Right atrium auricular region (tissue), 2 donors: Measurements from ENCODE around the gene EMP3. TPM values are rescaled to one million over a fixed set of nuclear protein-coding genes. Genes with fewer than 3 reads are reported as not detected.
"Not testable (repeated sequence)": the region's sequence is repeated elsewhere in the genome, so short reads cannot be mapped to it uniquely, and the experiment has no call there.

Experiments
- DNase-seq: peaks from one replicate; pipeline ENCODE4 v3.0.0-alpha.2; 2019; ENCODE audit warnings: low spot score
- H3K27ac ChIP-seq, 2 donors: fragments of 200-600 bp; sonication (generic); 1 replicate in 1 of 2; 2 replicates in 1 of 2; pipeline ENCODE4 v1.5.1; 2016 to 2019
- H3K27me3 ChIP-seq, 2 donors: fragments of 200-600 bp; sonication (generic); one replicate each; pipeline versions ENCODE4 v1.5.1 to v1.6.0; 2017 to 2019
- H3K36me3 ChIP-seq: fragments of 200-600 bp; sonication (generic); one replicate; pipeline ENCODE4 v1.5.1; 2016
- H3K4me1 ChIP-seq, 2 donors: fragments of 200-600 bp; sonication (generic); one replicate each; pipeline versions ENCODE4 v1.5.1 to v1.6.0; 2017 to 2019
- H3K4me3 ChIP-seq, 2 donors: fragments of 200-600 bp; sonication (generic); 1 replicate in 1 of 2; 2 replicates in 1 of 2; pipeline ENCODE4 v1.5.1; 2017 to 2019; ENCODE audit warnings: mild to moderate bottlenecking in 1 of 2, moderate library complexity in 1 of 2
- H3K9me3 ChIP-seq, 2 donors: fragments of 200-600 bp; sonication (generic); one replicate each; pipeline ENCODE4 v1.5.1; 2019
- total RNA-seq, 2 donors: library from RNA; depleted of rRNA; stranded (reverse); fragments of >200 nt; gene quantifications; one replicate each; pipeline ENCODE4 v1.1.0, GENCODE V29; 2016
- TF ChIP-seq, protein P1 (sequence below), 2 donors: fragments of 200-600 bp; sonication (generic); IDR thresholded peaks; one replicate each; pipeline ENCODE4 v1.5.1; 2019; ENCODE audit warnings: antibody characterized with exemption in 2 of 2

Gene EMP3
- total RNA-seq, 2 donors from 2014 or later = 16.9 to 95.9 TPM

DNA sequence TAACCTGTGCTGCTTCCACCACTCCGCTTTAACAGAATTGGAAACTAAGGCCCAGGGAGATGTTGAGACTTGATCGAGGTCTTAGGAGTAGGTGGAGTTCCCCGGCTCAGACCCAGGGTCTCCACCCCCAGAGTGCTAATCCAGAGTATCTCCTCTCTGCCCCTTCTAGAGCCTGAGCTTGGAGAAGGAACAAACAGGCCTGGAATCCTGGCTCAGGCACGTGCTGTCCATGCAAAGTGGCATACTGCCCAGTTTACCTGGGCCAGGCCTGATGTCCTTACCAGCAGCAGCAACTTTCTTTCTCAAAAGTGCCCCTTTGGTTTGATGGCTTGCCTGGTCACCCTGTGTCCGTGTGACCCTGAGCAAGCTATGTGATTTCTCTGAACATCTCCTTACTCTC, 42.5 kb downstream of the EMP3 start:
- no peaks in the 10 kb centered on the region for H3K27me3 ChIP-seq
- H3K36me3 ChIP-seq = no peaks in the 10 kb centered on the region
- H3K27ac ChIP-seq = no peak overlapping the region
- TF ChIP-seq, protein P1, sequence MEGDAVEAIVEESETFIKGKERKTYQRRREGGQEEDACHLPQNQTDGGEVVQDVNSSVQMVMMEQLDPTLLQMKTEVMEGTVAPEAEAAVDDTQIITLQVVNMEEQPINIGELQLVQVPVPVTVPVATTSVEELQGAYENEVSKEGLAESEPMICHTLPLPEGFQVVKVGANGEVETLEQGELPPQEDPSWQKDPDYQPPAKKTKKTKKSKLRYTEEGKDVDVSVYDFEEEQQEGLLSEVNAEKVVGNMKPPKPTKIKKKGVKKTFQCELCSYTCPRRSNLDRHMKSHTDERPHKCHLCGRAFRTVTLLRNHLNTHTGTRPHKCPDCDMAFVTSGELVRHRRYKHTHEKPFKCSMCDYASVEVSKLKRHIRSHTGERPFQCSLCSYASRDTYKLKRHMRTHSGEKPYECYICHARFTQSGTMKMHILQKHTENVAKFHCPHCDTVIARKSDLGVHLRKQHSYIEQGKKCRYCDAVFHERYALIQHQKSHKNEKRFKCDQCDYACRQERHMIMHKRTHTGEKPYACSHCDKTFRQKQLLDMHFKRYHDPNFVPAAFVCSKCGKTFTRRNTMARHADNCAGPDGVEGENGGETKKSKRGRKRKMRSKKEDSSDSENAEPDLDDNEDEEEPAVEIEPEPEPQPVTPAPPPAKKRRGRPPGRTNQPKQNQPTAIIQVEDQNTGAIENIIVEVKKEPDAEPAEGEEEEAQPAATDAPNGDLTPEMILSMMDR (IDR thresholded peaks at IDR 0.05) = no peak
- no peaks in the 10 kb centered on the region for H3K9me3 ChIP-seq
- DNase-seq = no peak
- H3K4me3 ChIP-seq = no peak overlapping the region
- H3K4me1 ChIP-seq = peaks cover 0 to 6% of the 10 kb centered on the region in 2 donors

DNA sequence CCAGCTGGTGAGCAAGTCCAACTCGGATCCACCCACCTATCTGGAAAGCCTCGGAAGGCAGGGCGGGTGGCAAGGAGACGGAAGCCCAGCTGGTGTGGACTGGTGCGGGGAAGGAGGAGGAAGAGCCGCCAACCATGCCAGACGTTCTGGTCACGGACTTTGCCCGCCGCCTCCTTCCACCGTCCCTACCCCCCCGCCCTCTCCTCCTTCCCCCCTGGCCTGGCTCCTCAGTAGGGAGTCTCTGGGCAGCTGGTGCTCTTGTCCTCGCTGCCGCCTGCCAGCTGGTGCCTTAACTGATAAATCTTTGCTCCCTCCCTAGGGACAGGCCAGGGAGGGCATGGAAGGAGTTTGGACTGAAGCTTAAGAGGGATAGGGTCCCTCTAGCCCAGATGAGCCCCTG, 43.6 kb downstream of the EMP3 start:
- H3K4me3 ChIP-seq = no peak overlapping the region
- no peaks in the 10 kb centered on the region for H3K27me3 ChIP-seq
- H3K27ac ChIP-seq = no peak overlapping the region
- H3K9me3 ChIP-seq = no peaks in the 10 kb centered on the region
- no peaks in the 10 kb centered on the region for H3K36me3 ChIP-seq
- peaks cover 0 to 6% of the 10 kb centered on the region in 2 donors for H3K4me1 ChIP-seq
- DNase-seq = no peak
- TF ChIP-seq, protein P1 (IDR thresholded peaks at IDR 0.05) = no peak

DNA sequence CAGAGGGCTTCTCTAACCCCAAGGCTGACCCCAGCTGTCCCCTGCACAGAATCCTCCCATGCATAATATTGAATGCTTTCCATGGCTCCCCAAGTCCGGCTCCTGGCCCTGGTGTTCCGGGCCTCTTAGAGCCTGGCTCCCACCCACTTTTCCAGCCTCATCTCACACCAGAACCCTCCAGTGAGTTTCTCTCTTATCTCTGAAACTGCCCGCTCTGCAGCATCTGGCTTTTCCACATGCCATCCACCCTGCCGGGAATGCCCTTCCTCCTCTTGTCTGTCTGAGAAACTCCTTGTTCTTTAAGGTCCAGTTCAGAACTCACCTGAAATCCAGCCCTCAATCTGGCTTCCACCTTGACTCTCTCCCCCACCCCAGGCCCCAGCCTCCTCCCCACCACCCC, 45.6 kb downstream of the EMP3 start:
- Histone ChIP-seq H3K4me3 (no peak overlapping the region), H3K4me1 (no peaks in the 10 kb centered on the region), H3K9me3 (no peaks in the 10 kb centered on the region), H3K27me3 (no peaks in the 10 kb centered on the region), H3K27ac (no peak overlapping the region), H3K36me3 (no peaks in the 10 kb centered on the region)
- DNase-seq = no peak
- TF ChIP-seq, protein P1 (IDR thresholded peaks at IDR 0.05) = no peak

DNA sequence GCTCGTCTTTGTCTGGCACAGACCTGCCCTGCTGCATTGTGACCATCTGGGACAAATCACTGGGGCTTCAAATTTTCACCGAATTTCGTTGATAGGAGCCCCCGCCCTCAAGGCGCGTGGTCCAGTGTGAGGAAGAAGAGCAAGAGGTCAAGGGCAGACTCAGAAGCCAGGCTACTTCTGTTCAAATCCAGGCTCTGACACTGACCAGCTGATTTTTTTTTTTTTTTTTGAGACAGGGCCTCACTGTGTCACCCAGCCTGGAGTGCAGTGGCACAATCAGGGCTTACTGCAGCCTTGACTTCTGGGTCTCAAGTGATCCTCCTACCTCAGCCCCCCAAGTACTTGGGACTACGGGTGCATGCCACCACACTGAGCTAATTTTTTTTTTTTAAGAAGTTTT, 46.0 kb downstream of the EMP3 start:
- Histone ChIP-seq H3K36me3 (no peaks in the 10 kb centered on the region), H3K4me1 (no peaks in the 10 kb centered on the region), H3K4me3 (no peak overlapping the region), H3K27ac (no peak overlapping the region), H3K9me3 (no peaks in the 10 kb centered on the region), H3K27me3 (no peaks in the 10 kb centered on the region)
- DNase-seq = no peak
- TF ChIP-seq, protein P1 (IDR thresholded peaks at IDR 0.05) = no peak

DNA sequence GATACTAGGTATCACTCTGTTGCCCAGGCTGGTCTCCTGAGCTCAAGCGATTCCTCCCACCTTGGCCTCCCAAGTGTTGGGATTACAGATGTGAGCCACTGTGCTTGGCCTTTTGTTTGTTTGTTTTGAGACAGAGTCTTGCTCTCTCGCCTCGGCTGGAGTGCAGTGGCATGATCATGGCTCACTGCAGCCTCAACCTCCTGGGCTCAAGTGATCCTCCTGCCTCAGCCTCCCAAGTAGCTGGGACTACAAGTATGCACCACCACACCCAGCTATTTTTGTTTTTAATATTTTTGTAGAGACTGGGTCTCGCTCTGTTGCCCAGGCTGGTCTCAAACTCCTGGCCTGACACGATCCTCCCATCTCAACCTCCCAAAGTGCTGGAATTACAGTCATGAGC, 46.4 kb downstream of the EMP3 start:
- H3K4me1 ChIP-seq, H3K27ac ChIP-seq, H3K4me3 ChIP-seq, H3K27me3 ChIP-seq, DNase-seq, H3K36me3 ChIP-seq, H3K9me3 ChIP-seq: not testable (repeated sequence)

DNA sequence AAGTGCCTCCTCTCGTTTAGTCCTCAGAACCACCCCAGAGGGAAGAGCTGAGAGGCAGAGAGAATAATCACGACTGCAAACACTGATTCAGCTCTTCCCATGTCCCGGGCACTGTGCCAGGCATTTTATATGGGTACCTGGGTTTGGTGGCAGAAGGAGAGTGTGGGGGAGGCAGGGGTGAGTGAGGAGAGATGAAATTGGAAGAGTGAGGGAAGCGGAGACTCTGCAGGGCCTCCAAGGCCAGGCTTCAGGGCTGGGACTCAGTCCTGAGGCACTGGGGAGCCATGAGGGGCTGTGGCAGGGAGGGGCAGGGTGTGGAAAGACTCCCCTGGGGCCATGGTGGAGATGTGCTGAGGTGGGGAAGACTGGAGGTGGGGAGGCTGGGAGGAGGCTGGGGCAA, 47.6 kb downstream of the EMP3 start:
- TF ChIP-seq, protein P1 (IDR thresholded peaks at IDR 0.05) = no peak
- no peak overlapping the region for H3K4me3 ChIP-seq
- no peaks in the 10 kb centered on the region for H3K27me3 ChIP-seq
- no peaks in the 10 kb centered on the region for H3K9me3 ChIP-seq
- DNase-seq = no peak
- H3K27ac ChIP-seq = no peak overlapping the region
- no peaks in the 10 kb centered on the region for H3K36me3 ChIP-seq
- no peaks in the 10 kb centered on the region for H3K4me1 ChIP-seq
